Muscle layer of colon (tissue), 2 donors: ENCODE data around the gene SIK3.
"Not testable (repeated sequence)": the region's sequence is repeated elsewhere in the genome, so short reads cannot be mapped to it uniquely, and the experiment has no call there.

Source experiments
- H3K27ac ChIP-seq: one replicate; pipeline ENCODE4 v1.7.0; 2013; ENCODE audit warnings: low read depth, mild to moderate bottlenecking, low read length, moderate library complexity
- H3K27me3 ChIP-seq, 2 donors: one replicate each; pipeline ENCODE4 v1.7.0; 2013; ENCODE audit warnings: low read length in 2 of 2, mild to moderate bottlenecking in 2 of 2; ENCODE audit not compliant: insufficient read depth in 2 of 2, control insufficient read depth in 1 of 2
- H3K36me3 ChIP-seq: one replicate; pipeline ENCODE4 v1.7.0; 2013; ENCODE audit warnings: mild to moderate bottlenecking, low read length; ENCODE audit not compliant: insufficient read depth
- H3K4me1 ChIP-seq: one replicate; pipeline ENCODE4 v1.7.0; 2013; ENCODE audit warnings: mild to moderate bottlenecking, low read length; ENCODE audit not compliant: insufficient read depth
- H3K4me3 ChIP-seq, 2 donors: one replicate each; pipeline ENCODE4 v1.7.0; 2013; ENCODE audit warnings: low read length in 2 of 2, low read depth in 1 of 2, mild to moderate bottlenecking in 1 of 2, moderate library complexity in 1 of 2
- H3K9ac ChIP-seq: one replicate; pipeline ENCODE4 v1.7.0; 2013; ENCODE audit warnings: low read length
- H3K9me3 ChIP-seq: one replicate; pipeline ENCODE4 v1.7.0; 2013; ENCODE audit warnings: mild to moderate bottlenecking, low read length
- donor health status: abdominal sarcoma.
- donor health status: Adenocarcinoma of cecum.

Gene SIK3

DNA sequence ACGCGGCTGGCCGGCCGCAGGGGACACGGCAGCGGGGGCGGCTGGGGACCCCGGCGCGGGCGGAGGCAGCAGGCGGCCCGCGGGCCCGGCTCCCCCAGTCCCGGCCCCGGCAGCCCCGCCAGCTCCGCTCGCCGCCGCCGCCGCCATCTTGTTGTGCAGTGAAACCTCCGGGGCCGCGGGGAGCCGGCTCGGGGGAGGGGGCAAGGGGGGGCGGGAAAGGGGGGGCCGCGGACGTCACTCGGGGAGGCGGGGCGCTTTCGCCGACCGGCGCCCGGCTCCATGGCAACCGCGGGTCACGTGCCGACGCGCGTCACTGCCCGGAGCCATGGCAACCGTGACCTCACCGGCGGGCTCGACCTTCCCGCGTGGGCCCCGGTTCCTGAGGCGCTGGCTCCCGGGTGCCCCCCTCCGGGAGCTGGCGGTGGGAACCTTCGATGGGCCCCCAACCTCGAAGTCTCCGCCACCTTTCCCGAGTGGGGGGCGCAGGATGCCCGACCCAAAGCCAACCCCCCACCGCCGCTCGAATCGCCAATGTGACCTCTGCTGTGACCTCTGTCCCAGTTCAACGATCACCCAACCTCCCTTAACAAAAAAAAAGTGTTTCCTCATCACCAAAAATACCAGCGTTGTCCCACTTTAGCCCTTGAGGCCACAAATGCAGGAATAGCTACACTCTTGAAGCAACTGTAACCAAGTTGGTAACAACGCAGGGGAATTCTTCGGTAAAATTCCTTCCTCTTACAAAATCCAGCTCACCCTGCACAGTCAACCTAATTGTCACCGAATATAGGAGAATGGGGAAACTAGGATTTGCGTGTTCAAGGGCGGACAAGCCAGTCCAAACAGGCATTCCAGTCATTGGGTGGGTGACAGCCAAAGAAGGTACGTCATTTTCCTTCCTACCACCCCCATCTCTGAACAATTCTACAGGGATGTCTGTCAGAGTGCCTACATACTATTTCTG lies at the start of gene SIK3:
Gene SIK3, minus strand, starts transcription at position 160 of the 964 bp plus-strand sequence. Its CDS starts 13 bp downstream, at position 147.
- peaks cover 46% of the 10 kb centered on the region for H3K4me1 ChIP-seq
- no peaks in the 10 kb centered on the region for H3K9me3 ChIP-seq
- peak within 1 kb of the TSS; percentile 91 for H3K9ac ChIP-seq
- peak within 1 kb of the TSS; percentile 98 for H3K27ac ChIP-seq
- H3K36me3 ChIP-seq: no peaks in the 10 kb centered on the region
- H3K27me3 ChIP-seq: no peaks in the 10 kb centered on the region
- peak within 1 kb of the TSS; percentile 79 to 82 for H3K4me3 ChIP-seq

DNA sequence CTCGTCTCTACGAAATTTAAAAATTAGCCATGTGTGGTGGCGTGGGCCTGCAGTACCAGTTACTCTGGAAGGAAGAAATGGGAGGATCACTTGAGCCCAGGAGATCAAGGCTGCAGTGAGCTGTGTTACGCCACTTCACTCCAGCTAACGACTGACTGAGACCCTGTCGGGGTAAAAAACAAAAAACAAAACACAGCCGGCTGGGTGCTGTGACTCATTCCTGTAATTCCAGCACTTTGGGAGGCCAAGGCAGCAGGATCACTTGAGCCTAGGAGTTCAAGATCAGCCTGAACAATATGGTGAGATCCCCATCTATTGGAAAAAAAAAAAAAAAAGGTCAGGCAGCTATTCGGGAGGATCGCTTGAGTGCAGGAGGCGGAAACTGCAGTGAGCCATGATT lies 48.3 kb upstream of the SIK3 start:
- Histone ChIP-seq H3K4me3 (no peak overlapping the region), H3K9me3 (no peaks in the 10 kb centered on the region), H3K36me3 (no peaks in the 10 kb centered on the region), H3K9ac (no peak overlapping the region), H3K27me3 (no peaks in the 10 kb centered on the region), H3K4me1 (peaks cover 28% of the 10 kb centered on the region), H3K27ac (no peak overlapping the region)

DNA sequence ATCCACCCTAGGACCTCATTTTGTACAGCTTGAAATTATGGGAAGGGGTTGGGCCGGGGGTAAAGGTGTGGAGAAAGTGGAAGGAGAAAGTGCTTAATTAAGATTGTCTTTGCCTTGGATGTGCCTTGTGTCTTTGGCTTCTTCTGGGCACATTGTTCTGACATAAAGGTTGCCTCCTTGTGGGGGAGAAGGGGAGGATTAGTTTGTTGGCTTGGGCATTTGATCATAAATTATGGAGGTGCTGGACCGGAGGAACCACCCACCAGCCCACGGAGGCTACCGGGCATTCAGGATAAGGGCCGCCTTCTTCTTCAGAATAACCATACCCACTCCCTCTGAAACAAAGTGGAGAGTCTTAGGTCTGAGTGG lies 47.1 kb upstream of the SIK3 start:
- H3K4me1 ChIP-seq: peaks cover 28% of the 10 kb centered on the region
- peak overlapping the region; percentile 98 for H3K27ac ChIP-seq
- H3K4me3 ChIP-seq: peak overlapping the region; percentile 67 to 99
- H3K9me3 ChIP-seq: no peaks in the 10 kb centered on the region
- H3K9ac ChIP-seq: peak overlapping the region; percentile 85
- no peaks in the 10 kb centered on the region for H3K27me3 ChIP-seq
- H3K36me3 ChIP-seq: no peaks in the 10 kb centered on the region

DNA sequence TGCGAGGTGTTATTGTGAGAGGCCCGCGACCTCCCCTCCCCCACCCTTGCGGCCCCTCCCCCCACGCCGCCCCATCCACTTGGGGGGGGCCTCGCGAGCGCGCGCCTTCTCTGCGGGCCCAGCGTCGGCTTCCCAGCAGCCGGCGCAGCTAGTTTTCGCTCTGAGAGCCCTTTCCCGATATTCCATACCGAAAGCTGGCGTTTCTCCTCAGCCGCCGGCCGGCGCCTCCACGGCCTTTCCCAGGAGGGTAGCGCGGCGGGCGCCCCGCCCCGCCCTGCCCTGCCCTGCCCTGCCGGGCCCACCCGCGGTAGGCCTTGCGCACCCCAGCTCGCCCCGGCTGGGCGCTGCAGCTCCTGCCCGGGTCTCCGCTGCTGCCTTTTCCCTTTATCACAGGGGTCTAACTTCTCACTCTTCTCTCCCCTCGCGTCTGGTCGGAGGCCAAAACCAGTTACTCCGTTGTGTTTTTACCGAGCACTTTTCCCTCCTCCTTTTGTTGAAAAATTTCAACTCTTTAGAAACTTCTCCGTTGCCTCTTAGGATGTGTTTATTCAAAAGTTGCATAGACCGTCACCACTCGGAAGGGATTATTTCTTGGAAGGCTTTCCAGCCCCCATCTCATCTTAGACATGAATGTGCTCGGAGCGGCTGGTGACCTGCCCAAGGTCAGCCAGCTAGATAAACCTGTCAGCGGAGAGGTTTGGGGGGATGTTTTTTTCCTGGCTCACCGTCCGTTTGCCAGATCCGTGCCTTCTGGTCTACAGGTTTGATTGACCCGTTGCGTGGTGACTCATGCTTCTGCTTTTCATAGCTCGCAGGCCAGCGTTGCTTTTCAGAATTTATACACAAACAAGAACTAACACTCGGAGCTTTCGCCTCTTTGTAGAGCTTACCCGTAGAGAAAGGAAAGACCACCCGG lies 46.5 kb upstream of the SIK3 start:
- Histone ChIP-seq H3K9ac (peak overlapping the region; percentile 85), H3K4me1 (peaks cover 25% of the 10 kb centered on the region), H3K27me3 (no peaks in the 10 kb centered on the region), H3K9me3 (no peaks in the 10 kb centered on the region), H3K36me3 (no peaks in the 10 kb centered on the region), H3K4me3 (peak overlapping the region; percentile 67 to 99), H3K27ac (peak overlapping the region; percentile 98)

DNA sequence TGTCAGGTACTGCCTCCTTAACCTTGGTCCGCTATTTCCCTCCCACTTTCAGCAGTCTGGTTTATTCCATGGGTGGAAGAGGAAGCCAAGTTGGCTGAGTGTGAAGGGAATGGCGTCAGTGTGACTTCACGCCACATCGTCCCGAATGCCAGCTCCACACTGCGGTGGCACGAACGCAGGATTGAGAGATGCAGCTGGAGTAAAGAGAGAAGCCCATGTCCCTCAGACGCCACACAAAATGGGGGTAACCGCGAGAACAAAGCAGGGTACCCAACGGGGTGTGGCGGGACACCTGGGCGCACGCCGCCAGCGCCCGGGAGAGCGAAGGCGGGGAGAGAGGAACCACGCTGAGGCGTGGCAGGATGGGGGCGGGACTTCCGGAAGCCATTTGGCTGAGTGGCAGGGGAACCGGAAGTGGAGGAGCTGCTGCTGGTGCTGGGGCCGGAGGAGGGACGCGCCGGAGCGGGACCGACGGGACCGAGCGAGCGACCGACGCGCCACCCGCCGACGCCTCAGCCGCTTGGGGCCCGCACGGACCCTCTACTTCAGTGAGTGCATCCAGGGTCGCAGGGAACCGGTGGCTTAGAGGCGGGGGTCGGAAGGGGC lies 45.7 kb upstream of the SIK3 start, which contains the start of gene PAFAH1B2:
Gene PAFAH1B2, plus strand, starts transcription at position 417 of the 606 bp plus-strand sequence. CDS start 8,161 bp downstream, outside the sequence.
- Histone ChIP-seq H3K36me3 (no peaks in the 10 kb centered on the region), H3K9me3 (no peaks in the 10 kb centered on the region), H3K9ac (peak within 1 kb of the TSS; percentile 87), H3K27me3 (no peaks in the 10 kb centered on the region), H3K4me1 (peaks cover 25% of the 10 kb centered on the region), H3K4me3 (peak within 1 kb of the TSS; percentile 67 to 99), H3K27ac (peak within 1 kb of the TSS; percentile 98)

DNA sequence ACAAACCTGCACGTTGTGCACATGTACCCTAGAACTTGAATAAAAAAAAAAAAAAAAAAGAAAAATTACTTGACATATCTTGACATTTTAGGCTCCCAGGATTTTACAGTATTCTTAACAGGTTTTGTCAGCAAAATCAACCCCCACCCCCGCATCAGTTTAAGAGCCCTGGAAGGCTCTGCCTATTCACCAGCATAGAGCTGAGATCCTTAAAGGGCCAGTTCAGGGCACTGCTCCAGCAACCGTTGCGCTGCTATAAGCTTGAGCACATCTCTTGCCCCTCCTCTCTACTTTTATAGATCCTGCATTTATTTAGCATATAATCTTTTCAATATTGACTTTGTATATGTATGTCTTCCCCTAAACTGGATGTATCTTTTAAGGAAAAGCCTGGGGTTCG lies 45.2 kb upstream of the SIK3 start:
- H3K9ac ChIP-seq: peak overlapping the region; percentile 87
- H3K9me3 ChIP-seq: no peaks in the 10 kb centered on the region
- H3K4me1 ChIP-seq: peaks cover 23% of the 10 kb centered on the region
- H3K27ac ChIP-seq: peak overlapping the region; percentile 98
- H3K4me3 ChIP-seq: peak overlapping the region; percentile 67 to 99
- H3K36me3 ChIP-seq: no peaks in the 10 kb centered on the region
- no peaks in the 10 kb centered on the region for H3K27me3 ChIP-seq

DNA sequence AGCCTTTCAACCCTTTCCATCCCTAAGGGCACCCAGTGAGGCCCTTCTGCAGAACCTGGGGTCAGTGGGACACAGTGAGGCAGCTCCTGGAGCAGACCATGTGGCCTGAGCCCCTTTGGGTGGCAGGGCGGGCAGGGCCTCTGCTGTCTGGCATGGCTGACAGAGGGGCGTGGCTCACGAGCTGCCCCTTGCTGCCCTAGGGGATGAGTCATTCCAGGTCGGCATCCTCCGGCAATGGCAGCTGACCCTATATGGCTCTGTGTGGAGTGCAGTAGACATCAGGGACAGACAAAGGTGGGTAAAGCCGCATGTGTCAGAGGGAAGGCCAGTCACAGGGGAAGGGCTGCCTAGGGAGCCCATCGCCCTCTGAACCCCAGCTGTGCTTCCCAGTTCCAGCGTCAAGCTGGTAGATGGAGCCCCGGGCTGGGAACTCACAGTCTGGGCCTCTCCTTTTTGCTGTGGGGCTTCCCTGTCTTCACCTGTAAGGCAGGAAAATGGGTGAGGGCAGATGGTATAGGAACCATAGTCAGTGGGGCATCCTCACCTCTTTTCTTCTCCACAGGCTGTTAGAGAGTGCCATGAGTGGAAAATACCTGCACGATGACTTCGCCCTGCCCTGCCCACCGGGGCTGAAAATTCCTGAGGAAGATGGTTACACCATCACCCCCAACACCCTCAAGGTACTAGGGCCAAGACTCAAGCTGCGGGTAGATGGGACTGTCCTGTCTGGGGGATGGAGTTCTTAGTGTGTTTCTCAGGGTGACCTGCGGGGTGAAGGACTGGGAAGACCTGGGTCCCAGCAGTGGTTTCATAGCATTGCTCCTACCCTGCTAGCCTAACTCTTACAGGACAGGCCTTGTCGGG lies 39.2 kb upstream of the SIK3 start:
- not testable (repeated sequence) for H3K27ac ChIP-seq, H3K4me3 ChIP-seq

DNA sequence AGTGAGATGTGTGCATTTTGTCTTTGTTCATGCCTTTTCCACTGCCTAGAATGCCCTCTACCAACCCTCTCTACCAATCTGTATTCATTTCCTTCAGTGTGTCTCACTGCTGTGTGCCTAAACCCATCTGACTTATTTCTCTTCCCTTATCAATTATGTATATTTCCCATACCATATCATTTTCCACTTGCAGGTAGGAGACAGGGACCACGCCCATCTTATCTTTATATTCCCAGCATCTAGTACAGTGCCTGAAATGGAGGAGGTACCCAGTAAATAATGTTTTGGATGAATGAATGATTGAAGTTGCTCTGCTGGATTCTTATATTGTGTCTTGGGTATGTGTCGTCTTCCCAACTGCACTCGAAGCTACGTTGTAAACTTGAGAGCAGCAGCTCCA lies 36.8 kb upstream of the SIK3 start:
- not testable (repeated sequence) for H3K9ac ChIP-seq, H3K4me1 ChIP-seq, H3K4me3 ChIP-seq, H3K27me3 ChIP-seq, H3K36me3 ChIP-seq, H3K27ac ChIP-seq, H3K9me3 ChIP-seq

More for the DNA sequence above, 39.2 kb upstream of the SIK3 start:
- not testable (repeated sequence) for H3K27me3 ChIP-seq, H3K9ac ChIP-seq, H3K36me3 ChIP-seq, H3K9me3 ChIP-seq, H3K4me1 ChIP-seq

DNA sequence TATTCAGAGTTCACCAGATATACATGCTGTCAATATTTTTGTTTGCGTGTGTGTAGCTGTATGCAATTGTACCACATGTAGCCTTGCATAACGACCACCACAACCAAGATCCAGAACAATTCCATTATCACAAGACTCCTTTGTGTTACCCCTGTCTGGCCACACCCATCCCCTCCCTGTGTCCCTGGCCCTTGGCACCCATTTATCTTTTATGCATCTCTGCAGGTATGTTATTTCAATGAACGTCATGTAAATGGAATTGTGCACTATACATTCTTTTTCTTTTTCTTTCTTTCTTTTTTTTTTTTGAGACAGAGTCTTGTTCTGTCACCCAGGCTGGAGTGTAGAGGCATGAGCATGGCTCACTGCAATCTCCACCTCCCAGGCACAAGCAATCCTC lies 36.2 kb upstream of the SIK3 start:
- H3K9ac ChIP-seq: no peak overlapping the region
- no peaks in the 10 kb centered on the region for H3K4me1 ChIP-seq
- no peaks in the 10 kb centered on the region for H3K27me3 ChIP-seq
- H3K36me3 ChIP-seq: no peaks in the 10 kb centered on the region
- H3K4me3 ChIP-seq: no peak overlapping the region
- no peaks in the 10 kb centered on the region for H3K9me3 ChIP-seq
- H3K27ac ChIP-seq: no peak overlapping the region

DNA sequence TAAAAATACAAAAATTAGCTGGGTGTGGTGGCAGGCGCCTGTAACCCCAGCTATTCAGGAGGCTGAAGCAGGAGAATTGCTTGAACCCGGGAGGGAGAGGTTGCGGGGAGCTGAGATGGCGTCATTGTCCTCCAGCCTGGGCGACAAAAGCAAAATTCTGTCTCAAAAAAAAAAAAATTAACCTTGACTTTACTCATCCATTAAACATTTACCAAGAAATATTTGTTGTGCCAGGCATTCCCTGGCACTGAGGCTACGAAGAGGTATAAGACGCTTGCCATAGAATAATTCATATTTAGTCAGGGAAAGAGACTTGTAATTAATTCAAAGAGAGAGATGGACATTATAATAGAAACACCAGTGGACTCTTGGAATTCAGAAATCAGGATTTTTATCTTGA lies 32.7 kb upstream of the SIK3 start:
- H3K9ac ChIP-seq: no peak overlapping the region
- H3K4me1 ChIP-seq: no peaks in the 10 kb centered on the region
- H3K27ac ChIP-seq: no peak overlapping the region
- no peaks in the 10 kb centered on the region for H3K9me3 ChIP-seq
- H3K4me3 ChIP-seq: no peak overlapping the region
- peaks cover 0 to 4% of the 10 kb centered on the region in 2 donors for H3K27me3 ChIP-seq
- no peaks in the 10 kb centered on the region for H3K36me3 ChIP-seq
